ENCODE data around the gene COQ8B. TPM values are rescaled to one million over a fixed set of nuclear protein-coding genes. Genes with fewer than 3 reads are reported as not detected.

Gene COQ8B
- total RNA-seq, 2 donors from 2014 or later = 23.3 to 26.6 TPM

DNA sequence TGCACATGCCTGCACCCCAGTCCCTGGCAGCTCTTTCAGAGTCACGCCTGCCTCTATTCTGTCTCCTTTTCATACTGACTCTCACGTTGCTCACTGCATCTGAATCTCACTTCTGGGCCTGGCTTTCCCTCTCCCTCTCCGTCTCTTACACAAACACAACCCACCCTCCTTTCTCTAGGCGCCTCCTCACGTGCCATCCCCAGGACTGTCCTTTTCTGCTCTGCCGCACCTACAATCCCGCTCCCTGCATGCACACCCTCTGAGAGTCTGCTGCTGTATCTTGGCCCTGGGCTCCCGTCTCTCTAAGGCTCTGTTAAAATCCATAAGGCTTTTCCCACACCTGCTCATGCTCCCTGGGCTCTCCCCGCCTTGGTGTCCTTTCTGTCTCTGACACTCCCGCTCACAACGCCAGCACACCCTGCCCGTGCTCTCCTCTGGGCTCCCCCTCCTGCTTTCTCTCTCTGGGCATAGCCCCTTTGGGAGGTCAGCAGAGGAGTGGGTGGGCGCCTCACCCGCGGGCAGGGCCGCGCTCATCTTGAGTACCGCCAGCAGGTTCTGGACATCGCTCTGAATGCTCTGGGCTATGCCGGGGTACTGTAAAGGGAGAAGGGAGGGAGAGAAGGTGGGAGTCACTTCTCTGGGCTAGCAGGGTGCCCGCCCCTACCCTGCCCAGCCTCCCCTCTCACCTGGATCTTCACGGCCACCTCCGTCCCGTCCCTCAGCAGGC lies 13.5 kb downstream of the COQ8B start:
- H3K36me3 ChIP-seq = peaks cover 49% of the 10 kb centered on the region
- DNase-seq (ENCODE audit: low spot score) = no peak

DNA sequence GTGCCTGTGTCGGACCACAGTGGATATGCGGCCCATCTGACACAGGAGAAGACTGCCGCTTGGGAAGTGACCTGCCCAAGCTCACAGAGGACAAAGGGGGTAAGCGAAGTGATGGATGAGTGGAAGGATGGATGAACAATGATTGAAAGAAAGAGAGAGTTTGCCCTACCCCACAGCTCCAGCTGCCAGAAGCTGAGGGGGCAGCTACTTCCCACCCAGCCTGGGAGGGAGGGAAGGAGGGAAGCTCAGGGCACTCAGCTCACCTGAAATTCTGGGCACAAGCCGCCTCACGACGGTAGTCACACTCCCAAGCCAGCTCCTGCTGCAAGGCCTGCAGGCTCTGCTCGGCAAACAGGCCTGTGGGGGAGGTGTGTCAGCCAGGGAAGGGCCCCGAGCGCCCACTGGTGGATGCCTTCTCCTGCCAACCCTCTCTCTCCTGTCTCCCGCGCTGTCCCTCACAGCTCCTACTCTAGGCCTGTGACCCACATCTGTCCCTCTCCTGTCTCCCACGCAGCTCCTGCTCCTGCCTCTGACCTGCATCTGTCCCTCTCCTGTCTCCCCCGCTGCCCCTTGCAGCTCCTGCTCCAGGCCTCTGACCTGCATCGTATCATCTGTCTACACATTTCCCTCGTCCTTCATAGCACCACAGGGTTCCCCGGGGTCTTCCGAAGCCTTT lies 14.2 kb downstream of the COQ8B start:
- H3K36me3 ChIP-seq = peaks cover 42% of the 10 kb centered on the region
- TF ChIP-seq, protein P1, sequence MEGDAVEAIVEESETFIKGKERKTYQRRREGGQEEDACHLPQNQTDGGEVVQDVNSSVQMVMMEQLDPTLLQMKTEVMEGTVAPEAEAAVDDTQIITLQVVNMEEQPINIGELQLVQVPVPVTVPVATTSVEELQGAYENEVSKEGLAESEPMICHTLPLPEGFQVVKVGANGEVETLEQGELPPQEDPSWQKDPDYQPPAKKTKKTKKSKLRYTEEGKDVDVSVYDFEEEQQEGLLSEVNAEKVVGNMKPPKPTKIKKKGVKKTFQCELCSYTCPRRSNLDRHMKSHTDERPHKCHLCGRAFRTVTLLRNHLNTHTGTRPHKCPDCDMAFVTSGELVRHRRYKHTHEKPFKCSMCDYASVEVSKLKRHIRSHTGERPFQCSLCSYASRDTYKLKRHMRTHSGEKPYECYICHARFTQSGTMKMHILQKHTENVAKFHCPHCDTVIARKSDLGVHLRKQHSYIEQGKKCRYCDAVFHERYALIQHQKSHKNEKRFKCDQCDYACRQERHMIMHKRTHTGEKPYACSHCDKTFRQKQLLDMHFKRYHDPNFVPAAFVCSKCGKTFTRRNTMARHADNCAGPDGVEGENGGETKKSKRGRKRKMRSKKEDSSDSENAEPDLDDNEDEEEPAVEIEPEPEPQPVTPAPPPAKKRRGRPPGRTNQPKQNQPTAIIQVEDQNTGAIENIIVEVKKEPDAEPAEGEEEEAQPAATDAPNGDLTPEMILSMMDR (IDR thresholded peaks at IDR 0.05) = peak; percentile 11 to 57
- peak overlapping the region; percentile 40 to 51 for H3K27ac ChIP-seq
- no peaks in the 10 kb centered on the region for H3K9me3 ChIP-seq
- no peaks in the 10 kb centered on the region for H3K27me3 ChIP-seq
- H3K4me1 ChIP-seq = peaks cover 0 to 20% of the 10 kb centered on the region in 2 donors
- no peak for DNase-seq (ENCODE audit: low spot score)
- no peak overlapping the region for H3K4me3 ChIP-seq

More for the DNA sequence above, 13.5 kb downstream of the COQ8B start:
- no peak overlapping the region for H3K4me3 ChIP-seq
- H3K27ac ChIP-seq = peak overlapping the region; percentile 40 to 51
- no peaks in the 10 kb centered on the region for H3K9me3 ChIP-seq
- TF ChIP-seq, protein P1 (IDR thresholded peaks at IDR 0.05) = no peak
- H3K4me1 ChIP-seq = peaks cover 0 to 20% of the 10 kb centered on the region in 2 donors
- H3K27me3 ChIP-seq = no peaks in the 10 kb centered on the region

DNA sequence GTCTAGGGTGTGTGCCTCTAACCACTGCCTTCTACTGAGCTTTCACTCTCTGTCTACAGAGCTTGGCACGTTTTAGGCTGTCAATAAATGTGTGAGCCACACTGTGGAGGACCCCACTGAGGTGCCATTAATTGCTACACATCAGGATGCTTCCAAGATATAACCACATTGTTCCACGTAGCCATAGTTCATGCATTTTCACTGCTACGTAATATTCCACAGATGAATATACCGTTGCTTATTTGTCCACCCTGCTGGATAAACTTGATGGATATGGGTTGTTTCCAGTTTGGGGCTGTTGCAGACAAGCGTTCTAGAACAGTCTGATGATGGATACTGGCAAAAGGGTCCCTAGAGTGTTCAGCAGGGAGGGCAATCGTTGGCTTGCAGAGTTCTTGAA lies 14.9 kb downstream of the COQ8B start:
- no peaks in the 10 kb centered on the region for H3K27me3 ChIP-seq
- H3K4me1 ChIP-seq = peaks cover 0 to 20% of the 10 kb centered on the region in 2 donors
- TF ChIP-seq, protein P1 (IDR thresholded peaks at IDR 0.05) = no peak
- no peak for DNase-seq (ENCODE audit: low spot score)
- no peak overlapping the region for H3K27ac ChIP-seq
- no peak overlapping the region for H3K4me3 ChIP-seq
- H3K9me3 ChIP-seq = no peaks in the 10 kb centered on the region
- H3K36me3 ChIP-seq = peaks cover 42% of the 10 kb centered on the region

DNA sequence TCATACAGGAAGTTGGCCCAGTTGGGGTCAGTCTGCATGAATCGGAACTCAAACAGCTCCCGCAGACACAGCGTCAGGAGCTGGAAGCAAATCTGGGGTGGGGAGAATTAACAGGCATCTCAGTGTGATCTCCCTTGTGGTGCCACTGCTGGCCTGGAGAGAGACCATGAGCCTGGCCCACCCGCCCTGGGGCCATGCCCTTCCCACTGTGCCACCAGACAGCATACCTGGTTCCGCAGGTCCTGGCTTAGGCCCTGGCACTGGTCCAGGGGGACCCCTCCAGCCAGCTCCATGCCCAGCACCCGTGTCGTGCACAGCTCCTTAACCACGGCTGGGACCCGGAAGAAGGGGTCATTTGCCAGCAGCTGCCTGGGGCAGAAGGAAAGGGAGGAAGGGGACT lies 16.6 kb downstream of the COQ8B start:
- H3K27me3 ChIP-seq = no peaks in the 10 kb centered on the region
- peaks cover 0 to 4% of the 10 kb centered on the region in 2 donors for H3K4me1 ChIP-seq
- H3K4me3 ChIP-seq = no peak overlapping the region
- no peaks in the 10 kb centered on the region for H3K9me3 ChIP-seq
- peaks cover 45% of the 10 kb centered on the region for H3K36me3 ChIP-seq
- TF ChIP-seq, protein P1 (IDR thresholded peaks at IDR 0.05) = no peak
- DNase-seq (ENCODE audit: low spot score) = no peak
- H3K27ac ChIP-seq = no peak overlapping the region

DNA sequence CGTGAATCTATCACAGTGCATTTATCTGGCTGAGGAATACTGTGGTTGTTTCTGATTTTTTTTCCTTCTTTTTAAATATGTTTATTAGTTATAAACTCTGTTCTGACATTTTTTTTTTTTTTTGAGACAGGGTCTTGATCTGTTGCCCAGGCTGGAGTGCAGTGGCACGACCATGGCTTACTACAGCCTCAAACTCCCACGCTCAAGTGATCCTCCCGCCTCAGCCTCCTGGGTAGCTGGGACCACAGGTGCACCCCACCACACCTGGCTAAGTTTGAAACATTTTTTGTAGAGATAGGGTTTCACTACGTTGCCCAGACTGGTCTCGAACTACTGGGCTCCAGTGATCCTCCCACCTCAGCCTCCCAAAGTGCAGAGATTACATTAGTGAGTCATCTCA lies 19.7 kb downstream of the COQ8B start:
- H3K4me3 ChIP-seq = no peak overlapping the region
- no peaks in the 10 kb centered on the region for H3K9me3 ChIP-seq
- TF ChIP-seq, protein P1 (IDR thresholded peaks at IDR 0.05) = no peak
- no peaks in the 10 kb centered on the region for H3K27me3 ChIP-seq
- no peak for DNase-seq (ENCODE audit: low spot score)
- H3K4me1 ChIP-seq = peaks cover 0 to under 1% of the 10 kb centered on the region in 2 donors
- H3K36me3 ChIP-seq = peaks cover 24% of the 10 kb centered on the region
- H3K27ac ChIP-seq = no peak overlapping the region
